ENCODE data around the gene STK10.

DNA sequence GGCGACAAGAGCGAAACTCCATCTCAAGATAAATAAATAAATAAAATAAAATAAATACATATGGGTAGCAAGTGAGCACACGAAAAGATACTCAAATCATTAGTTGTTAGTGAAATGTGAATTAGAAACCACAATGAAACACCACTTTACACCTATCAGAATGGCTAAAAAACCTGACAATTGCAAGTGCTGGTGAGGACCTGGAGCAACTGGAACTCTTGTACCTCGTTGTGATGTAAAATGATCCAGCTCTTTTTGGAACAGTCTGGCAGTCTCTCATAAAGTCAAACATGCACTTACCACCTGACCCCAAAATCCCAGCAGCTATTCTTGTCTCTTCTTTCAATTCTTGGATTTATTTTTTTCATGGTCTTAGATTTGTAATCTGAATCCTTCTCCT is 112.4 kb downstream of the STK10 start:
- TF ChIP-seq GATA3 (IDR thresholded peaks at IDR 0.05; ENCODE audit: low read depth, low read length) (no peak), GATA2 (IDR thresholded peaks at IDR 0.05; ENCODE audit: low read depth, low read length) (no peak)

All from SH-SY5Y (cell line).